Prostate gland (tissue), 2 donors: Measurements from ENCODE around the gene MARCHF5. TPM values are rescaled to one million over a fixed set of nuclear protein-coding genes. Genes with fewer than 3 reads are reported as not detected.

Source experiments
- DNase-seq: peaks from one replicate; pipeline ENCODE4 v3.0.0-alpha.2; 2019; ENCODE audit warnings: low spot score
- H3K27ac ChIP-seq, 2 donors: fragments of 200-600 bp; sonication (generic); 2 replicates each; pipeline ENCODE4 v1.5.1; 2017 to 2019
- H3K27me3 ChIP-seq: fragments of 200-600 bp; sonication (generic); replicated peaks from 2 replicates; pipeline ENCODE4 v1.5.1; 2019; ENCODE audit not compliant: insufficient read depth
- H3K36me3 ChIP-seq, 2 donors: fragments of 200-600 bp; sonication (generic); 1 replicate in 1 of 2; 2 replicates in 1 of 2; pipeline versions ENCODE4 v1.5.1 to v1.8.1; 2017 to 2019
- H3K4me1 ChIP-seq: fragments of 200-600 bp; sonication (generic); replicated peaks from 2 replicates; pipeline ENCODE4 v1.5.1; 2019
- H3K4me3 ChIP-seq, 2 donors: fragments of 200-600 bp; sonication (generic); 2 replicates each; pipeline ENCODE4 v1.5.1; 2017 to 2019
- H3K9me3 ChIP-seq: fragments of 200-600 bp; sonication (generic); 2 replicates; pipeline ENCODE4 v1.5.1; 2017
- CTCF ChIP-seq, 4 experiments: fragments of 200-600 bp in 2 of 4; fragments of 450-650 bp in 2 of 4; sonication (generic) in 2 of 4; IDR thresholded peaks; 1 replicate in 3 of 4; 2 replicates in 1 of 4; pipeline ENCODE4 v1.5.1; 2016 to 2019; ENCODE audit warnings: antibody characterized with exemption in 4 of 4, mild to moderate bottlenecking in 2 of 4, moderate library complexity in 2 of 4
- POLR2A ChIP-seq: fragments of 450-650 bp; IDR thresholded peaks from one replicate; pipeline ENCODE4 v1.6.1; 2016; ENCODE audit warnings: antibody characterized with exemption, mild to moderate bottlenecking
- POLR2AphosphoS5 ChIP-seq: sonication (generic); formaldehyde crosslinking; IDR thresholded peaks from one replicate; pipeline ENCODE4 v1.6.1; 2017; ENCODE audit warnings: antibody characterized with exemption
- WGBS: methylation state at CpG from one replicate; pipeline ENCODE4 v1.1.5; 2018; 5-methylcytosine and 5-hydroxymethylcytosine counted together
- intact Hi-C: fragments of 100-400 bp; cut with DNase I; formaldehyde crosslinking; loops from one replicate; pipeline ENCODE4 v1.14.2; 2022
- total RNA-seq, 2 donors: library from RNA; depleted of rRNA; stranded (reverse); fragments of >200 nt; gene quantifications; one replicate each; pipeline ENCODE4 v1.1.0, GENCODE V29; 2016

The MARCHF5 gene
- total RNA-seq, 2 donors from 2014 or later: 20.8 TPM

DNA sequence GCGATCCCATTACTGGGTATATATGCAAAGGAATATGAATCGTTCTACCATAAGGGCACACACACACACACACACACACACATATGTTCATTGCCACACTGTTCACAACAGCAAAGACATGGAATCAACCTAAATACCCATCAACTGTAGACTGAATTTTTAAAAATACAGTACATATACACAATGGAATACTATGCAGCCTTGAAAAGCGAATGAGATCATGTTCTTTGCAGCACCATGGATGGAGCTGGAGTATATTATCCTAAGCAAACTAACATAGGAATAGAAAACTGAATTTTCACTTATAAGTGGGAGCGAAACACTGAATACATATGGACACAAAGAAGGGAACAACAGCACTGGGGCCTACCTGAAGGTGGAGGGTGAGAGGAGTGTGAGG, 72.5 kb downstream of the MARCHF5 start:
- Histone ChIP-seq H3K4me1 (no peaks in the 10 kb centered on the region), H3K27me3 (no peaks in the 10 kb centered on the region), H3K36me3 (no peaks in the 10 kb centered on the region), H3K27ac (no peak overlapping the region), H3K9me3 (no peaks in the 10 kb centered on the region), H3K4me3 (no peak overlapping the region)
- intact Hi-C loops: no loop called here
- TF ChIP-seq CTCF (IDR thresholded peaks at IDR 0.05) (no peak), POLR2A (no peak), POLR2AphosphoS5 (no peak)
- no peak for DNase-seq
- WGBS: 93% methylated on average over 4 of the region's 4 CpGs

DNA sequence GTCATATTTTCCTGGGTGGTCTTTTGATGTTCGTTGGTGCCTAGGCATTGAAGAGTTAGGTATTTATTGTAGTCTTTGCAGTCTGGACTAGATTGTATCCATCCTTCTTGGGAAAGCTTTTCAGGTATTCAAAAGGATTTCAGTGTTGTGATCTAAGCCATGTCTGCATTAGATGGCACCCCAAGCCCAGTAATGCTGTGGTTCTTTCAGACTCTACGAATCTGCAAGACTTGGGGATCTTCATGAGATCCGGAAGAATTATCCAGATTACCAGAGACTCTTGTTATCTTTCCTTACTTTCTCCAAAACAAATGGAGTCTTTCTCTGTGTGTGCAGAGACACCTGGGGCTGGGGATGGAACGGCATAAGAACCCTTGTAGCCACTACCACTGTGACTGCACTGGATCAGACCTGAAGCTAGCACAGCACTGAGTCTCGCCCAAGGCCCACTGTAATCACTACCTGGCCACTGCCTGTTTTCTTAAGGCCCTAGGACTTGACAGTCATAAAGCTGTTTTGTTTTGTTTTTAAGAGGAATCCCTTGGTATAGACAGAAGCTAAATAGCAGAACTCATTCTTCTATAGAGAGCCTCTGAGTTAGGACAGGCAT, 75.5 kb downstream of the MARCHF5 start:
- intact Hi-C loops: no loop called here
- TF ChIP-seq POLR2AphosphoS5 (no peak), POLR2A (no peak)
- Histone ChIP-seq H3K4me1 (no peaks in the 10 kb centered on the region), H3K9me3 (no peaks in the 10 kb centered on the region), H3K27ac (no peak overlapping the region), H3K36me3 (no peaks in the 10 kb centered on the region), H3K4me3 (no peak overlapping the region), H3K27me3 (no peaks in the 10 kb centered on the region)
- DNase-seq: no peak
- WGBS: 74% methylated on average over 5 of the region's 5 CpGs

DNA sequence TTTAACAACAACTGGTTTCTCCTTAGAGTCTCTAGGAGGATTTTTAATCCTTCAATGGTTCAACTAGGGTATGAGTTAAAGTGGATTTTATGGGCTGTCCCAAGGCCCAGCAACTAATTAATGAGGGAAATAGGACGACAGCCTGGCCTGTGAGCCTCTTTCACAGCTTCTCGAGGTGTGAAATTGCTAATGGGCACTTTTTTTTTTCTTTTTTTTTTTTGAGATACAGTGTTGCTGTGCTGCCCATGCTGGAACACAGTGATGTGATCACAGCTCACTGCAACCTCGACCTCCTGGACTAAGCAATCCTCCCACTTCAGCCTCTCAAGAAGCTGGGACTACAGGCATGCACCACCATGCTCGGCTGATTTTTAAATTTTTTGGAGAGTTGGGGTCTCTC, 87.0 kb downstream of the MARCHF5 start:
- no peaks in the 10 kb centered on the region for H3K36me3 ChIP-seq
- no peak for DNase-seq
- H3K4me3 ChIP-seq: no peak overlapping the region
- WGBS: 65% methylated on average over 4 of the region's 4 CpGs
- H3K4me1 ChIP-seq: no peaks in the 10 kb centered on the region
- no peaks in the 10 kb centered on the region for H3K9me3 ChIP-seq
- no peak for TF ChIP-seq CTCF (IDR thresholded peaks at IDR 0.05)
- TF ChIP-seq POLR2A: no peak
- no peak for TF ChIP-seq POLR2AphosphoS5
- intact Hi-C loops: no loop called here
- H3K27me3 ChIP-seq: no peaks in the 10 kb centered on the region
- no peak overlapping the region for H3K27ac ChIP-seq

- H3K36me3 ChIP-seq: no peaks in the 10 kb centered on the region
- H3K27me3 ChIP-seq: no peaks in the 10 kb centered on the region
- no peak for TF ChIP-seq POLR2AphosphoS5
- no peak for TF ChIP-seq CTCF (IDR thresholded peaks at IDR 0.05)
- no peak for TF ChIP-seq POLR2A
- DNase-seq: no peak
- H3K4me1 ChIP-seq: no peaks in the 10 kb centered on the region
- no peak overlapping the region for H3K4me3 ChIP-seq
- intact Hi-C loops: no loop called here
- WGBS: 43% methylated on average over 7 of the region's 7 CpGs
- no peak overlapping the region for H3K27ac ChIP-seq
- H3K9me3 ChIP-seq: no peaks in the 10 kb centered on the region
These were observed 90.6 kb downstream of the MARCHF5 start for GRCh38 chr10:92381543-92381954.

DNA sequence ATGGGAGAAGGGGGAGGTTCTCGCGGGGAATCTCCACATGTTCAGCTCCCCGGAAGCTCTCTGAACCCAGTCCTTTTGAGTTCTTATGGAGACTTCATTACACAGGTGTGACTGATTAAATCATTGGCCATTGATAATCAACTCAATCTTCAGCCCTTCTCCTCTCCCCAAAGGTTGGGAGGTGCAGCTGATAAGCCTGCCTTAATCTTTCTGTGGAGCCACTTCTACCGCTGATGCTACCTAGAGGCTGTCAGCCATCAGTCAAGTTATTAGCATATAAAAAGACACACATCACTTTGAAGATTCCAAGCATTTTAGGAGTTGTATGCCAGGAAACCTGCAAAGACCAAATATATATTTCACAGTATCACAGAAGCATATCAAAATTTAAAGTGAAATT, 91.7 kb downstream of the MARCHF5 start:
- Histone ChIP-seq H3K36me3 (no peaks in the 10 kb centered on the region), H3K27ac (no peak overlapping the region), H3K27me3 (no peaks in the 10 kb centered on the region), H3K4me3 (no peak overlapping the region), H3K4me1 (no peaks in the 10 kb centered on the region), H3K9me3 (no peaks in the 10 kb centered on the region)
- no peak for DNase-seq
- WGBS: 74% methylated on average over 4 of the region's 4 CpGs
- intact Hi-C loops: no loop called here
- TF ChIP-seq POLR2A: no peak
- no peak for TF ChIP-seq CTCF (IDR thresholded peaks at IDR 0.05)
- no peak for TF ChIP-seq POLR2AphosphoS5
